Gastrocnemius medialis (tissue), 4 donors: ENCODE measurements around the gene KIF16B. TPM values are rescaled to one million over a fixed set of nuclear protein-coding genes. Genes with fewer than 3 reads are reported as not detected.
"Not testable (repeated sequence)": the region's sequence is repeated elsewhere in the genome, so short reads cannot be mapped to it uniquely, and the experiment has no call there.

Source experiments
- ATAC-seq, 2 donors: fragments of 150-250 bp; one replicate each; pipeline ENCODE4 v1.9.1; 2016
- DNase-seq, 2 donors: peaks; one replicate each; pipeline ENCODE4 v3.0.0-alpha.2; 2019
- H3K27ac ChIP-seq, 4 donors: fragments of 200-600 bp; sonication (generic); 1 replicate in 1 of 4; 2 replicates in 3 of 4; pipeline ENCODE4 v1.5.1; 2016 to 2018; ENCODE audit warnings: mild to moderate bottlenecking in 2 of 4, moderate library complexity in 1 of 4
- H3K27me3 ChIP-seq, 3 donors: fragments of 200-600 bp; sonication (generic) in 2 of 3; 1 replicate in 1 of 3; 2 replicates in 2 of 3; pipeline versions ENCODE4 v1.5.1 to v1.6.0; 2016 to 2019; ENCODE audit warnings: mild to moderate bottlenecking in 1 of 3, moderate library complexity in 1 of 3
- H3K36me3 ChIP-seq, 2 donors: fragments of 200-600 bp; sonication (generic) in 1 of 2; one replicate each; pipeline ENCODE4 v1.5.1; 2017 to 2018
- H3K4me1 ChIP-seq, 2 donors: fragments of 200-600 bp; sonication (generic) in 1 of 2; one replicate each; pipeline ENCODE4 v1.5.1; 2016 to 2017; ENCODE audit warnings: mild to moderate bottlenecking in 2 of 2
- H3K4me3 ChIP-seq, 4 donors: fragments of 200-600 bp; sonication (generic) in 3 of 4; 1 replicate in 1 of 4; 2 replicates in 3 of 4; pipeline ENCODE4 v1.5.1; 2016 to 2019; ENCODE audit warnings: mild to moderate bottlenecking in 2 of 4
- H3K9me3 ChIP-seq, 3 donors: fragments of 200-600 bp; sonication (generic) in 2 of 3; 1 replicate in 1 of 3; 2 replicates in 2 of 3; pipeline ENCODE4 v1.5.1; 2016 to 2019
- CTCF ChIP-seq, 5 experiments: fragments of 450-650 bp in 3 of 5; fragments of 200-600 bp in 2 of 5; sonication (generic) in 2 of 5; IDR thresholded peaks in 4 of 5; conservative IDR thresholded peaks in 1 of 5; 1 replicate in 4 of 5; 2 replicates in 1 of 5; pipeline ENCODE4 v1.5.1; 2016 to 2019; ENCODE audit warnings: antibody characterized with exemption in 5 of 5, mild to moderate bottlenecking in 3 of 5, moderate library complexity in 3 of 5
- POLR2A ChIP-seq, 2 donors: fragments of 450-650 bp; IDR thresholded peaks; one replicate each; pipeline ENCODE4 v1.6.1; 2017; ENCODE audit warnings: antibody characterized with exemption in 2 of 2, mild to moderate bottlenecking in 2 of 2, moderate library complexity in 2 of 2
- in situ Hi-C, 4 donors: fragments of 200-750 bp; cut with MboI; loops; one replicate each; pipeline versions ENCODE4 v1.15.0 to v1.8.0; 2017; ENCODE audit warnings: low sequenced_read_pairs in 4 of 4
- intact Hi-C: fragments of 100-400 bp; cut with DNase I; formaldehyde crosslinking; loops from one replicate; pipeline ENCODE4 v1.15.1; 2023; ENCODE audit warnings: low total_unique reads
- total RNA-seq, 4 donors: library from RNA; depleted of rRNA; stranded (reverse); fragments of >200 nt; gene quantifications; one replicate each; pipeline versions ENCODE4 v1.1.0 to v1.2.3, GENCODE V29; 2016

KIF16B gene
- total RNA-seq, 4 donors from 2014 or later = 13.4 to 23.9 (median 20.0) TPM

GRCh38 chr20:16596991-16597390 is 23.7 kb upstream of the KIF16B start:
- Histone ChIP-seq H3K4me1 (no peaks in the 10 kb centered on the region), H3K4me3 (no peak overlapping the region), H3K27me3 (no peaks in the 10 kb centered on the region), H3K9me3 (no peaks in the 10 kb centered on the region), H3K27ac (no peak overlapping the region), H3K36me3 (no peaks in the 10 kb centered on the region)
- in situ Hi-C loops = no loop called here
- TF ChIP-seq CTCF (IDR thresholded peaks at IDR 0.05 in 4 of 5, conservative IDR thresholded peaks at IDR 0.05 in 1 of 5) (no peak), POLR2A (IDR thresholded peaks at IDR 0.05) (no peak)
- intact Hi-C loops = loop anchor here (10.0 kb wide), 1 partner anchor 1422 kb away; no protein-coding TSS in a partner anchor
- DNase-seq (no peak), ATAC-seq (no peak)

- H3K9me3 ChIP-seq, in situ Hi-C loops, H3K27me3 ChIP-seq, DNase-seq, H3K36me3 ChIP-seq, H3K4me1 ChIP-seq, H3K27ac ChIP-seq, ATAC-seq, H3K4me3 ChIP-seq: not testable (repeated sequence)
- intact Hi-C loops = loop anchor here (10.0 kb wide), 1 partner anchor 1422 kb away; no protein-coding TSS in a partner anchor
Measured at GRCh38 chr20:16596404-16596803, 23.2 kb upstream of the KIF16B start.

- TF ChIP-seq POLR2A (IDR thresholded peaks at IDR 0.05) (no peak), CTCF (IDR thresholded peaks at IDR 0.05 in 4 of 5, conservative IDR thresholded peaks at IDR 0.05 in 1 of 5) (no peak)
- no peak for ATAC-seq
- in situ Hi-C loops = no loop called here
Measured at GRCh38 chr20:16595376-16595775, 22.1 kb upstream of the KIF16B start.

GRCh38 chr20:16590041-16590633 is 16.9 kb upstream of the KIF16B start:
- H3K27me3 ChIP-seq = no peaks in the 10 kb centered on the region
- intact Hi-C loops = loop anchor here (10.0 kb wide), 1 partner anchor 1415 kb away; no protein-coding TSS in a partner anchor
- no peaks in the 10 kb centered on the region for H3K9me3 ChIP-seq
- H3K4me3 ChIP-seq = no peak overlapping the region
- no peaks in the 10 kb centered on the region for H3K36me3 ChIP-seq
- no peaks in the 10 kb centered on the region for H3K4me1 ChIP-seq
- ATAC-seq (no peak), DNase-seq (no peak)
- TF ChIP-seq POLR2A (IDR thresholded peaks at IDR 0.05) (no peak), CTCF (IDR thresholded peaks at IDR 0.05 in 4 of 5, conservative IDR thresholded peaks at IDR 0.05 in 1 of 5) (no peak)
- in situ Hi-C loops = no loop called here
- H3K27ac ChIP-seq = no peak overlapping the region

More at GRCh38 chr20:16595376-16595775, 22.1 kb upstream of the KIF16B start:
- H3K9me3 ChIP-seq = no peaks in the 10 kb centered on the region
- intact Hi-C loops = loop anchor here (10.0 kb wide), 1 partner anchor 1421 kb away; no protein-coding TSS in a partner anchor
- no peaks in the 10 kb centered on the region for H3K4me1 ChIP-seq
- DNase-seq = no peak
- no peak overlapping the region for H3K27ac ChIP-seq
- H3K36me3 ChIP-seq = no peaks in the 10 kb centered on the region
- H3K4me3 ChIP-seq = no peak overlapping the region
- H3K27me3 ChIP-seq = no peaks in the 10 kb centered on the region

- H3K4me3 ChIP-seq = no peak overlapping the region
- DNase-seq (no peak), ATAC-seq (no peak)
- H3K36me3 ChIP-seq = no peaks in the 10 kb centered on the region
- in situ Hi-C loops = no loop called here
- H3K9me3 ChIP-seq = no peaks in the 10 kb centered on the region
- no peak for TF ChIP-seq CTCF (IDR thresholded peaks at IDR 0.05 in 4 of 5, conservative IDR thresholded peaks at IDR 0.05 in 1 of 5)
- TF ChIP-seq POLR2A (IDR thresholded peaks at IDR 0.05) = no peak
- H3K4me1 ChIP-seq = no peaks in the 10 kb centered on the region
- H3K27ac ChIP-seq = no peak overlapping the region
- intact Hi-C loops = loop anchor here (10.0 kb wide), 1 partner anchor 1415 kb away; no protein-coding TSS in a partner anchor
- no peaks in the 10 kb centered on the region for H3K27me3 ChIP-seq
Measured at GRCh38 chr20:16589623-16590022, 16.4 kb upstream of the KIF16B start.
